ENCODE measurements around the gene POLR3GL.

GRCh38 chr1:145947551-145947950 is 16.9 kb upstream of the POLR3GL start:
- no peak for TF ChIP-seq FOXP2 (optimal IDR thresholded peaks at IDR 0.05; ENCODE audit: control extremely low read depth, extremely low read length, insufficient read depth)
- TF ChIP-seq POLR2AphosphoS5 (IDR thresholded peaks at IDR 0.05; ENCODE audit: borderline replicate concordance, low read depth, low read length), result no peak
- TF ChIP-seq EZH2 (IDR thresholded peaks at IDR 0.05), result no peak

Measured in SK-N-MC (cell line).